GM19351 (cell line): Measurements from ENCODE around the gene PCMTD2.

Source experiments
- ATAC-seq: cut with Tn5 transposase; IDR thresholded peaks from one replicate; pipeline ENCODE4 v1.9.1; 2021; ENCODE audit warnings: mild to moderate bottlenecking, moderate library complexity; ENCODE audit not compliant: unreplicated experiment

PCMTD2 gene

DNA sequence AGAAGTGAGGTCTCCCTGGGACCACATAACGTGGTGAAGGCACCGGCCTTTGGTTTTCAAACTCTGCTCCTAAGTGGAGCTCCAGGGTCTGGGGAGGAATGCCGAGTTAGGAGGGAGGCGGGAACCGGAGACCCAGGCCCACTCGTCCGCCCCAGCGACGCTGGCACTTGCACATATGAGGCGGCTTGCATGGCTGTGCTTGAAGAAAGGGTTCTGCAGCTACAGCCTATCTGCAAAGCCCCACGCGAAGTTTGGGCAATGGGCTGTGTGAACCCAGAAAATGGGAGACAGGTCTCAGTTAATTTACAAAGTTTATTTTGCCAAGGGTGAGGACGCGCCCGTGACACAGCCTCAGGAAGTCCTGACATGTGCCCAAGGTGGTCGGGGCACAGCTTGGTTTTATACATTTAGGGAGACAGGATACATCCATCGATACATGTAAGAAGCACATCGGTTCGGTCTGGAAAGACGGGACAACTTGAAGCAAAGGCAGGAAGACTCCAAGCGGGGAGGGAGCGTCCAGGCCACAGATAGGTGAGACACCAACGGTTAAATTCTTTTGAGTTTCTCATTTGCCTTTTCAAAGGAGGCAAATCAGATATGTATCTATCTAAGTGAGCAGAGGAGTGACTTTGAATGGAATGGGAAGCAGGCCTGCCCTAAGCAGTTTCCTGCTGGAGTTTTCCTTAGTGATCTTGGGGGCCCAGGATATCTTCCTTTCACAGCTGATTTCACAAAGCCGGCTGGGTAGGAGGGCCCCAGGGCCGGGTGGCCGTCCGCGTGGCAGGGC is 782 bp upstream of the PCMTD2 start:
- no peak for ATAC-seq

GRCh38 chr20:64256282-64256935 is 861 bp downstream of the PCMTD2 start:
- ATAC-seq, result no peak

GRCh38 chr20:64257107-64257757 is 1.7 kb downstream of the PCMTD2 start:
- no peak for ATAC-seq

DNA sequence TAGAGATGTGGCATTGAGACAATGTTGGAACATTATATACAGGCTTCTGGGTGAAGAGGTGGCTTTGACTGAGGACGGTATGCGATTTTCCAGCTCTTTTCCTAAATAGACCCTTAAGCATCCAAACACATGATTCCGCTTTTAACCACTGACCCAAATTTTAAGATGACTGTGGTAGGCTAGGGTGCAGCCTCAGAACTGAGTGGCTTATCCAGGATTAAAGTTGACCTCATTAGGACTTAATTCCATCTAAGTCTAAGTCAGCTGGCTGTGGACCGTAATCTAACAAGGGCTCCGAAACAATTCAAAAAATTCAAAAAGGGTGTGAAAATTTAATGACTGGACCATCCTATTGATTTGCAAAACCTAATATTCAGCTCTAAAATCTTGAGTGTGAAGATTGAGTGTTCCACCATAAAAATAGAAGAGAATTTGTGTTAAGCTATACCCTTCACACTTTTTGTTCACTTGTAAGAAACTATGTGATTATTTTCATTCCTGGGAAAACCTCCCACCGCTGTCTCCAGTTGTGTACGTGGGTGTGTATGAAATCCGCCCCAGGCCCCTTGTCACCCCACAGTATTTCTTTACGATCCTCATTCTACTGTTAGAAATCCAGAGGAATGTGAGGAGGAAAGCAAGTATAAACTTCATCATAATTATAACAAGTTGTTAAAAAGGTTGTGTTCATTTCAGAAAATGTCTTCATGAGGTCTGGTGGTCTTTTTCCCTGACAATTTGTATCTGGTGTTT is 2.7 kb downstream of the PCMTD2 start:
- ATAC-seq, result no peak

DNA sequence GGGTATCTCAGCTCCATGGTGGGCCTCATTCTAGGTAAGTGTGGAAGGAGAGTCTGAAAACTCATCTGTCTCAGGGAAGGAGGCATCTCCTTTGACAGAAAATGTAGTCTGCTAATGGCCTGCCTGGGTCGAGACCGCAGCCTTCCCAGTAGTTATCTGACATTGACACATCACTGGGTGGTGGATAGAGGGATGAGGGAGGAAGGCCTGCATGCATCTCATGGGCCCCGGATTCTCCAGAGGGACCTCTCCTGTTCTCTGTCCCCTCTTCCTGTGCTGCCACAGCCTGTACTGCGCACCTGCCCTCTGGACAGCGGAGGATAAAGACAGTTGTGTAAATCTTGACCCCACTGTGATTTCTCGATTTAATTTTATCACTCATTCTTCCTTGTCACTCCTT is 4.7 kb downstream of the PCMTD2 start:
- ATAC-seq, result no peak

DNA sequence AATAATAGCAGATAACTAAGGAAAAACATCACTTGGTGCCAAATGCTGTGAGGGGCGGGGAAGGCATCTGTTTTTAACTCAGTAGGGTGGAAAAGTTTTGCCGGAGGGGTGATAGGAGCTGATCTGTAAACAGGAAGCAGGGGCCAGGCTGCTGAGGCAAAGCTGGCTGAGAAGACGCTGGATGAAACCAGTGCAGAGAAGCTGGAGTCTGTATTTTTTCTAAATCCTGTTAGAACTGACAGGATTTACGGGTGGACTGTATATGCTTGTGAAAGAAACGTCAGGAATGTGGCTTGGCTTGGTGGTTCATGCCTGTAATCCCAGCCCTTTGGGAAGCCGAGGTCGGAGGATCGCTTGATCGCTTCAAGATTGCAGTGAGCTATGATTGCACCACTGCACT is 5.6 kb downstream of the PCMTD2 start:
- ATAC-seq, result no peak

DNA sequence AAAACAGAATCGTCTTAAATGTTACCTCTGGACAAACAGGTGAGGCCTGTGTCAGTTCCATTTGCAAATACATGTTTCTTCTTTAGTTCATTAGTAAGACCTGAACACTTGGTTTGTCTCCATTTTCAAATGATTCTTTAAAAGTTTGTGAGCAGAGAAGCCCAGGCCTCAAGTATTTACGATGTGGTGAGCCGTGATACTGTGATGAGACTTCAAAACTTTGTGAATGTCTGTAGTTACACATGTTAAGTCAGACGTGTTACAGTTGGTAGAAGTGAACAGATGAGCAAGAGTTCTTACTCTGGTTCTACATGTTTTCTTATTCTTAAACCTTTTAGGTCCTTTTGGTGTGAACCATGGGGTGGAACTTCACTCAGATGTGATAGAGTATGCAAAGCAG is 8.5 kb downstream of the PCMTD2 start:
- ATAC-seq, result no peak

- no peak for ATAC-seq
These were observed 9.7 kb downstream of the PCMTD2 start for GRCh38 chr20:64265201-64265600.

DNA sequence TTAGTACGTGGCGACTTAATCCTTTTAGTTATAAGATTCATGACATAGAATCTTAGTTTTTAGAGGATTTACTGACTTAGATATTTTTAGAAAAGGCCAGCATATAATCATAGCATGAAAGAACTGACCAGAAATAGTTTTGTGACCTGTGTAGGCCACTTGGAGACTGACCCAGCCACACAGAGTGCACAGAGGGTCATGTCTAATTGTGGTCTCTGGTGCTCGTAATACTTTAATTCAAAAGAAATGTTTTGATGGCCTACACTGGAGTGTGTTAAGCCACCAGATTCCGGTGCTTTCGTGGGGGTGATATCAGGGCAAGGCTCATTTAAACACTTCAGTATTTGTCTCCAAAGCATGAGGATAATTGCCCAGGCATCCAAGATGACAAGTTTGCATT is 11.4 kb downstream of the PCMTD2 start:
- no peak for ATAC-seq

GRCh38 chr20:64268174-64268573 is 12.6 kb downstream of the PCMTD2 start:
- ATAC-seq, result no peak

- no peak for ATAC-seq
These were observed 14.3 kb downstream of the PCMTD2 start for GRCh38 chr20:64269604-64270411.

GRCh38 chr20:64271636-64272035 is 16.1 kb downstream of the PCMTD2 start:
- no peak for ATAC-seq

GRCh38 chr20:64273109-64273508 is 17.6 kb downstream of the PCMTD2 start:
- ATAC-seq, result no peak

GRCh38 chr20:64276817-64277216 is 21.3 kb downstream of the PCMTD2 start:
- ATAC-seq, result no peak

DNA sequence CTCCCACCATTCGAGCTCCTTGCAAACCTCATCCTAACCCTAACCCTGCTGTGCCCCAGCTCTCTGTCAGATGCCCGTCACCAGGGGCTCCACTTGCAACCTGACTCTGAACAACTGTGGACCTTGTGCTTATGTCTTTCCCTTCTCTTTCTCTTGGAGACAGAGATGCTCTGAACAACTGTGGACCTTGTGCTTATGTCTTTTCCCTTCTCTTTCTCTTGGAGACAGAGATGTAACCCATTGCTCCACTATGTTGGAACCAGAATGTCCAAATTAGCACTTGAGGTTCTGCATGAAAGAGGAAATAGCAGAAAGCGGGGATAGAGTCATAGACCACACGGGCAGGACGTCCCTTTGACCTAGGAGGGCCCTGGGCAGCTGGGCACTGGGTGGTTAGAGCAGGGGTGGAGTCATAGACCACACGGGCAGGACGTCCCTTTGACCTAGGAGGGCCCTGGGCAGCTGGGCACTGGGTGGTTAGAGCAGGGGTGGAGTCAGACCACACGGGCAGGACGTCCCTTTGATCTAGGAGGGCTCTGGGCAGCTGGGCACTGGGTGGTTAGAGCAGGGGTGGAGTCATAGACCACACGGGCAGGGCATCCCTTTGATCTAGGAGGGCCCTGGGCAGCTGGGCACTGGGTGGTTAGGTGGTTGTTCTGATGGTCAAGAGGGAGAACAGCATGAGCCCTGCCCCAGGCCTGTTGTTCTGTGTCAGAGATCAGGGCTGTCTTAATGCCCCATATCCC is 22.2 kb downstream of the PCMTD2 start:
- no peak for ATAC-seq

DNA sequence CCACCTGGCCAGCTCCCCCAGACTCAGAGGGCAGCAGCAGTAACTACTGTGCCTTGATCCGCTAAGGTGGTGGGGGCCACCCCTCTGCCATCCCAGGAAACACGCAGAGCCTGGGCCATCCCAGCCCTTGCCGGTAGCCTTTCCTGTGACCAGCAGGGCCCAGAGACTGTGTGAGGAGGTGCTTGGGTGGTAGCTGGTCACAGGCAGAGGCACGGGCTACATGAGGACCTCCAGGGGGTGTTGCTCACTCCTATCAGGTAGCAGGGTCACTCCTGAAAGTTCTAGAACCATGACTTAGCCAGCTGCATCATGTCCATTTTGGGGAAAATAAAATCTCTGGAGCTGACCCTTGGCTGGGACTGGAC is 22.8 kb downstream of the PCMTD2 start:
- no peak for ATAC-seq

DNA sequence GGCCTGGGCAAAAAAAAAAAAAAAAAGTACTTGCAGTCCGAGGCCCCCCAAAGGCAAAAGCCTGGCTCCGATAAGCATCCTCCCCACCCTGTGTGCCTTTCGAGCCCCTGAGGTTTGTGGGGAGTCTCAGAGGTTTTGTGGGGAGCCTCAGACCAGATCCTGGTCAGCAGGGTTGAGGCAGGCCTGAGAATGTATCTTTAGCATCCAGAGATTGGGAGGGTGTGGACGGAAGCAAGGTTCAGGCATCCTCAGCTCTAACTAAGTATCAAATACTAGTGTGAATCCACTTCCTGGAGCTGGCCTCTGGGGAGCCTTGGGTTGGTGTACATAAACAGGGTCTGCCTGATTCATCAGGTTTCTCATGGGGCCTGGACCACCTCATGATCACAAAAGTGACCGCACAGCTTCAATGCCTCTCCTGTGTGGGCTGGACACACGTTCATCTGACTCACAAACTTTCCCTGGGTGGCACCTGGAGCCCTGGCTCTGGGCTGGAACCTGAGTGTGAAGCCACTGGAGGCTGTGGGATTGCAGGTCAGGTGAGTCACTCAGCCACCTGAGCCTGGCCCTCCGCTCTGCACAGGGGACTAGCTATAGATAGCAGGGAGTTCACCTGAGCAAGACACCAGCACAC is 24.4 kb downstream of the PCMTD2 start:
- ATAC-seq, result no peak

DNA sequence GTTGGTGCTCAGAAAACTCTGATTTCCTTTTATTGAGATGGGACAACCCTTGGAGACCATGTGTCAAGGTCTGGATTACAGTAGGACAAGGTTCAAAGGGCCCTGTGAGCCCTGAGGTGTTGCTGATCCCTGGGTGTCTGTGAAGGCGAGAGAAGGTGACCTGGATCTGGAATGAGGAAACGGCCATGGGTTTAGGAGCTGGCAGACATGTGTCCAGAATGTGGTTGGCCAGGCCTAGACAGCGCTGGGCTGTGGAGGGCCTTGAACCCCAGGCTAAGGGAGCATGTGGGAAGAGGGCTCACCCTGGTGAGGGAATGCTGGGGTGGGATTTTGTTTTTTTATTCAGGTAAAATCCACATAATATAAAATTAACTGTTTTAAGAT is 24.9 kb downstream of the PCMTD2 start:
- no peak for ATAC-seq

DNA sequence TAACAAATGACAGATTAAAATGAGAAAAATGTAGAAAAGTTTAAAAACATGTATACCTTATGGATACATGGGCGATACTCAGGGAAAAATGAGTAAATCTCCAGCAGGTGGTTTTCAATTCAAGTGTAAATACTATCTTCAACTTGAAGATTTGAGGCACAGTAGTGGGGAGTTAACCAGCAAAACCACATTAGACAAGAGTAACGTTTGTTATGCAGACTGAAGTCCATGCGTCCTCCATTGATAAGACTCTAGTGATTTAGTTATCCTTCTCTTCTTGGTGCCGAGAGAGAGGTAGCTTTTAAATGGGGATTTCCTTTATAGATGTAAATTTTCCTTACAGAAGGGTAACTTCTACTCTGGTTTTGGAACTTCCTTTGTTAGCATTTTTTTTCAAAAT is 28.1 kb downstream of the PCMTD2 start:
- no peak for ATAC-seq
